Right forelimb (tissue), 1 donor: ENCODE results near the gene P4HB.

Experiments
- DNase-seq: peaks from one replicate; pipeline ENCODE4 v3.0.0-alpha.2; 2018

Gene P4HB

DNA sequence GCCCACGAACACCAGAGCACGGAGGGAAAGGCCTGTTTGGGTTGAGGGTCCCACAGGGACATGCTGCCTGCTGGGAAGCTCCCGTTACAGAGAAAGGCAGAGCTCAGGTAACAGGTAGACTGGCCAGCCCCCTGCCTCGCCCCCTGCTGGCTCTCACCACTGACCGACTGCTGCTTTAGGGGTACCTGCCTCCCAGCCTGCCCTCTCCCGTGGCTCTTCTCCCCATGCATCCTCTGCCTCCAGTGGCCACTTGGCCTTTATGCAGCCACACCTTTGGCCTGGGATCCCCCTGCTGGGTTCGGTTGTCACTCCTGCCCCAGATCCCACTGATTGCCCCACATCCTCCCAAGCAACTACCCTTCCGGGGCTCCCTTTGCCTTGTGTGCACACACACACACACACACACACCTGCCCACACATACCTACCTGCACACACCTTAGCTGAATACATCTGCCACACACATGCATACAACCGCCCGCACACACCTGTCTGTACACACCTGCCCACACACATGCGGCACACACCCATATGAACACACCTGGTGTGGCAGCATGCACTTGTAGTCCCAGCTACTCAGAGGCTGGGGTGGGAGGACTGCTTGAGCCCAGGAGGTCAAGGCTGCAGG, 34.4 kb downstream of the P4HB start:
- no peak for DNase-seq

DNA sequence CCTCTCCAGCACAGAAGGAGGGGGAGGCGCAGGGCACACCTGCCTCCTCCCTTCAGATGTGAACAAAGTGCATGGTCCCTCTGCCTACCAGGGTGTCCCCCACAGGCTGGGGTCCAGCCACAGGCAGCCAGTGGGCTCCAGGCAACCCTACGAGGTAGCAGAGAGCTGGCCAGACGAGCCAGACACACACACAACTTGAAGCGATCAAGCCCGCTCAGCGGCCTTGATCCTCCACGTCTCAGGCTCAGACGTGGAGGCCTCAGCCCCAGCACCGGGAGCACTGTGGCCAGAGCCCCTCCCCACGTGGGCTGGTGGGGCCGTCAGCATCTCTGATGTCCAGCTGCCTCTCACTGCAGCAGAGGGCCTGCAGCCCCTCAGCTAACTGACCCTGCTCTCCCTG, 35.7 kb downstream of the P4HB start:
- DNase-seq, result no peak

GRCh38 chr17:81823820-81824550, 36.4 kb downstream of the P4HB start:
- DNase-seq, result no peak

DNA sequence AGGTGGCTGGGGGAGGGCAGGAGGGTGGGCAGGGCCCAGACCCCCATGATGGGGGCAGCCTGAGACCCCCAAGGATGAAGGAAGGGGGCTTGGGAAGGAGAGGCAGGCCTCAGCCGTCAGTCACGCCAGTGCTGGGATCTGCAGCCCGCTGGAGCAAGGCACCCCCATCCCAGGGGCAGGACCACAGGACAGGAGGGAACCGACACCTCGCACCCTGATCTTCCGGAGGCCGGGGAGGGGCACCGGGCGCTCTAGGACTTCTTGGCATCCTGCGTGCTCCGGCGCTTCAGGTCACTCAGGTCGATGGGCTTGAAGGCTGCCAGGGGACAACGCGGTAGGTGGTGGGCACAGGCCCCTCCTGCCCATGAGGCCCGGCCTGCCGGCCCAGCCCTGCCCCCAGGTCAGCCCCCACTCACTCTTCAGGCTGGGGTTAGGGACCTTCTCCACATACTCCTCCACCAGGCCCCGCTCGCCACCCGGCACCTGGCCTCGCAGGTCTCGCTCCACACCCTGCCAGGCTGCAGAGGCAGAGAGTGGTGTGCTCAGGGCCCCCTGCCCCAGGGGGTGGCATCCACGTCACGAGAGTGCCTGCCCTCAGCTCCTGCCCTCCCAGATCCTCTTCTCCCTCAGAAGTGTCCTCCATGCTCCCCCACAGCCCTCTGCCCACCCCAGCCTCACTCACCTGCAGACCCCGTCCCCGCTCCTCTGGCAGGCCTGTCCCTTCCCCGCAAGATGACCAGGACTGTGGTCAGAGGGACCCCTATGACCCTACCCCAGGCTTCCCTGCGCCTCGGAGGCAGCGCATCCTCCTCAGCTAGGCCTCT, 37.1 kb downstream of the P4HB start:
- no peak for DNase-seq

- no peak for DNase-seq
Observed at GRCh38 chr17:81822312-81822637, 38.1 kb downstream of the P4HB start.

- no peak for DNase-seq
Observed at GRCh38 chr17:81821603-81822311, 38.6 kb downstream of the P4HB start.

DNA sequence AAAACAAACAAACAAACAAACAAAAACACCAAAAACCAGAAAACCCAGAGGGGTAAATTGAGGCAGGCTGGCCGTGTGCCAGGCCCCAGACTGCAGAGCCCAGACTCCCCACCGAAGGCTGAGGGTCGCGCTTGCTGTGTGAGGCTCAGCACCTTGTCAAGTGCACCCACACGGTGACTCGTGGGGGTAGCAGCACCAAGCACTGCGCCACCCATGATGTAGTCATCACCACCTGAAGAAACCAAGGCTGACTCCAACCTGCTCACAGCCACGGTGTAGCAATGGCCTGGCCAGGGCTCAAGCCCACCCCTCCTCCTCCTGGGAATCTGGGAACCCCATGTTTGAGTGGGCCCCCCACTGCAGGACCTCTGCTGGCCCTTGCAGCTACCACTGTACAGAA, 39.2 kb downstream of the P4HB start:
- DNase-seq, result no peak

DNA sequence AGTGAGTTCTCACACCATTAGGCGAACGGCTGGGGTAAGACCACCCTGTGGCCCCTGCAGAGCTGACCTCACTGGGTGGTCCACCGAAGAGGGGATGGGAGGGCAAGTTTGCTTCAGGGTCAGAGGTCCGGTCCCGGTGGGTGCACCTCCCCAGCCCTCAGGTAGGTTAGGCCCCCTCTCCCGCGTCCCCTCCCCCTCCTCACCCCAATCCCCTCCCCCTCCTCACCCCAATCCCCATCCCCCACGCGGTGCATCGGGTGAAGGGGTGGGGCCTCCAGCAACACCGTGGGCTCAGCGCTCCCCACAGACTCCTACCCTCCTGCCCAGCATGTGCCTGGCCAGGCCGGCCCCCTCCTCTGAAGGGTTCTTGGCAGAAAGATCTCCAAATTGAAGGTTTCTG, 40.6 kb downstream of the P4HB start:
- no peak for DNase-seq

DNA sequence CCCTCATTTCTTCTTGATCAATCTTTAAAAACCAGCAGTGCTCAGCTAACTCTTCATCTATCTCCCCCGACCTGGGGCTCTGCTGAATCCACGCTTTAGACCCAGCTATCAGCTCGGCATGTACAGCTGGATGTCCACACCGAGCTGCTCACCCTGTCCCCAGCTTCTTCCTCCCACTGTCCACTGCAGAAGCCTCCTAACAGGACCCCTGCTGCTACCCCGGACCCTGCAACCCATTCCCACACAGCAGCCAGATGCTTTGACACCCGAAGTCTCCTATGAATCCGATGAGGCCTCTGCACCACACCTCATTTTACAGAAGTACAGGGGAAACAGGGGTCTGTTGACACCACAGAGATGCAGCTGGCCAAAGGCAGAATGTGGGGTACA, 42.6 kb downstream of the P4HB start:
- DNase-seq, result no peak

DNA sequence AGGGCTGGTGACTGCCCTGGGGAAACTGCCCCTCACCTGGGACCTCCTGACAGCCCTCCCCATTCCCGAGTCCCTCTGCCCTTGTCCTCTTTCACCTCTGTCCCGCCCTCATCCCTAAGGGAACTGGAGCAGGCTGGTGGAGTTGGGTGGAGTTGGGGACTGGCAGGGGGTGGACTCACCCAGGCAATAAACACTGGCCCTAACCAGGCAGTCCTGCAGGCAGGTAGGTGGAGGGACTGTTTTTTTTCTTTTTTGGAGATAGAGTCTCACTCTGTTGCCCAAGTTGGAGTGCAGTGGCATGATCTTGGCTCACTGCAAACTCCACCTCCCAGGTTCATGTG, 44.7 kb downstream of the P4HB start:
- no peak for DNase-seq

GRCh38 chr17:81814748-81815645, 45.3 kb downstream of the P4HB start:
- no peak for DNase-seq

GRCh38 chr17:81813861-81814683, 46.3 kb downstream of the P4HB start:
- no peak for DNase-seq

DNA sequence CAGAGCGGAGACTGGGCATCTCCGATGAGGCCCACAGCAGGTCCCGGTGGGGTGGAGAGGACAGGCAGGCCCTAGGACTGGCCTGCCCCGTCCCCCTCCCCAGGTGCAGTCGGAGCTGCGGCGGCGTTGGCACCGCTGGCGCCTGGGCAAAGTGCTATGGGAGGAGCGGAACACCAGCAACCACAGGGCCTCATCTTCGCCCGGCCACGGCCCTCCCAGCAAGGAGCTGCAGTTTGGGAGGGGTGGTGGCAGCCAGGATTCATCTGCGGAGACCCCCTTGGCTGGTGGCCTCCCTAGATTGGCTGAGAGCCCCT, 47.0 kb downstream of the P4HB start:
- no peak for DNase-seq

DNA sequence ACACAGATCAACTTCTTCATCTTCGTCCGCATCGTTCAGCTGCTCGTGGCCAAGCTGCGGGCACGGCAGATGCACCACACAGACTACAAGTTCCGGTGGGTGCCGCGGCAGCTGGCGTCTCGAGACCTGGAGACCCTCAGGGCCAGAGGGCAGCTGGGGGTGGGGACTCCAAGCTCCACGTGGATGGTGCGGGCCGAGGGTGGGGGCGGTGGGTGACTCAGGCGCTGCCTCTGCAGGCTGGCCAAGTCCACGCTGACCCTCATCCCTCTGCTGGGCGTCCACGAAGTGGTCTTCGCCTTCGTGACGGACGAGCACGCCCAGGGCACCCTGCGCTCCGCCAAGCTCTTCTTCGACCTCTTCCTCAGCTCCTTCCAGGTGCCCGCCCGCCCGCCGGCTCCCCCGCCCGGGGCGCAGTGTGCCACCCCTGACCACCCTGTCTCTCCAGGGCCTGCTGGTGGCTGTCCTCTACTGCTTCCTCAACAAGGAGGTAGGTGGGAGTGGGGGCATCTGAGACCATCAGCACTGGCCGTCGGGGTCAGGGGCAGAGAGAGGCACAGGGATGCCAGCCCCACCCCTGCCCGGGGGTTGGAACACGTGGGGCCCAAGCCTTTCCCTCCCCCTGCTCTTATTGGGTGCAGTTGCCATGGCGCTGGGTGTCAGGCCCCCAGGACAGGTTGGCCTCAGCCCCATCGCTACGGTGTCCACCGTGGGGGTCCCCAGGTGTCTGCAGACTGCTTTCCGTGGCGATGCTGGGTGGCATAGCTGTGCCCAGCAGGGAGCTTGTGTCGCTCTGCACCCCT, 47.6 kb downstream of the P4HB start:
- no peak for DNase-seq

DNA sequence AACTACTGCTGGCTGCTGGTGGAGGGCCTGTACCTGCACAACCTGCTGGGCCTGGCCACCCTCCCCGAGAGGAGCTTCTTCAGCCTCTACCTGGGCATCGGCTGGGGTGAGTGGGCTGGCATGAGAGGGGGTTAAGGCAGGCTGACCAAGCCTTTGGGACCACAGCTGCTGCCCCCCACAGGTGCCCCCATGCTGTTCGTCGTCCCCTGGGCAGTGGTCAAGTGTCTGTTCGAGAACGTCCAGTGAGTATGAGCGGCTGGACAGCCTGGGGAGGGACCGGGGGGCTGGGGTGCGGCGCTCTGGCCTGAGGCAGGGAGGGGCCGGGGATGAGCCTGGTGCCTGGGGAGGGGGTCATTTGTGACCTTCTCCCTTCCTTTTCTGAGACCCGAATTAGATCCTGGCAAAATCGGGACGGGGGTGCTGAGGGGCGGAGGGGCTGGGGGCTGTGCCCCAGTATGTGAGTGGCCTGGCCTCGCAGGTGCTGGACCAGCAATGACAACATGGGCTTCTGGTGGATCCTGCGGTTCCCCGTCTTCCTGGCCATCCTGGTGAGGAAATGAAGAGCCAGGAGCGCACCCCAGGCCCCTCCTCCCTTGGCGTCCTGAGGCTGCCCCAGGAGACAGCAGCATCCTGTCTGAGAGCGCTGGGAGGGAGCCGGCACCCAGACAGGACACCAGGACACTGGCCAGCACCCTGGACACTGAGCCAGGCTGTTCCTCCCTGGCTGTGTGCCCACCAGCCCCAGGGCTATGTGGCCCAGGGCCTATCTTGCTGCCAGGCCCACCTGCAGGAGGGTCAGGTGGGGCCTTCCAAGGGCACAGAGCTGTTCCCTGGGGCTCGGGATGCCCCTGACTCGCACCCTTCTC, 48.4 kb downstream of the P4HB start:
- no peak for DNase-seq

GRCh38 chr17:81810892-81811704, 49.2 kb downstream of the P4HB start:
- DNase-seq, result no peak

GRCh38 chr17:81810476-81810875, 49.9 kb downstream of the P4HB start:
- no peak for DNase-seq

DNA sequence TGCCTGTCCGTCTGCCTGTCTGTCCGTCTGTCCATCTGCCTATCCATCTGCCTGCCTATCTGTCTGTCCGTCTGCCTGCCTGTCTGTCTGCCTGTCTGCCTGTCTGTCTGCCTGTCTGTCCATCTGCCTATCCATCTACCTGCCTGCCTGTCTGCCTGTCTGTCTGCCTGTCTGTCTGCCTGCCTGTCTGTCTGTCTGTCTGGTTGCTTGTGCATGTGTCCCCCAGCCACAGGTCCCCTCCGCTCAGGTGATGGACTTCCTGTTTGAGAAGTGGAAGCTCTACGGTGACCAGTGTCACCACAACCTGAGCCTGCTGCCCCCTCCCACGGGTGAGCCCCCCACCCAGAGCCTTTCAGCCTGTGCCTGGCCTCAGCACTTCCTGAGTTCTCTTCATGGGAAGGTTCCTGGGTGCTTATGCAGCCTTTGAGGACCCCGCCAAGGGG, 50.8 kb downstream of the P4HB start:
- no peak for DNase-seq
